IPS-18a (cell line): ENCODE data around the gene C1R.

Experiments used
- H3K27ac ChIP-seq: one replicate; pipeline ENCODE4 v1.5.1; 2013; ENCODE audit warnings: low read length
- H3K27me3 ChIP-seq: one replicate; pipeline ENCODE4 v1.6.1; 2013; ENCODE audit warnings: mild to moderate bottlenecking, low read length; ENCODE audit not compliant: control insufficient read depth, insufficient read depth
- H3K36me3 ChIP-seq: one replicate; pipeline ENCODE4 v1.6.1; 2013; ENCODE audit warnings: low read depth, low read length; ENCODE audit not compliant: control insufficient read depth
- H3K4me1 ChIP-seq: one replicate; pipeline ENCODE4 v1.6.1; 2013; ENCODE audit warnings: low read depth, low read length; ENCODE audit not compliant: control insufficient read depth
- H3K4me3 ChIP-seq: one replicate; pipeline ENCODE4 v1.5.1; 2013; ENCODE audit warnings: low read length
- H3K9ac ChIP-seq: one replicate; pipeline ENCODE4 v1.6.1; 2013; ENCODE audit warnings: mild to moderate bottlenecking, low read length, moderate library complexity
- H3K9me3 ChIP-seq: one replicate; pipeline ENCODE4 v1.6.1; 2013; ENCODE audit warnings: low read depth, low read length; ENCODE audit not compliant: control insufficient read depth

C1R gene

GRCh38 chr12:7116916-7117315 lies 24.7 kb upstream of the C1R start:
- no peak overlapping the region for H3K27ac ChIP-seq
- H3K9me3 ChIP-seq: no peaks in the 10 kb centered on the region
- H3K4me3 ChIP-seq: no peak overlapping the region
- no peak overlapping the region for H3K9ac ChIP-seq
- no peaks in the 10 kb centered on the region for H3K27me3 ChIP-seq
- no peaks in the 10 kb centered on the region for H3K4me1 ChIP-seq
- H3K36me3 ChIP-seq: no peaks in the 10 kb centered on the region

DNA sequence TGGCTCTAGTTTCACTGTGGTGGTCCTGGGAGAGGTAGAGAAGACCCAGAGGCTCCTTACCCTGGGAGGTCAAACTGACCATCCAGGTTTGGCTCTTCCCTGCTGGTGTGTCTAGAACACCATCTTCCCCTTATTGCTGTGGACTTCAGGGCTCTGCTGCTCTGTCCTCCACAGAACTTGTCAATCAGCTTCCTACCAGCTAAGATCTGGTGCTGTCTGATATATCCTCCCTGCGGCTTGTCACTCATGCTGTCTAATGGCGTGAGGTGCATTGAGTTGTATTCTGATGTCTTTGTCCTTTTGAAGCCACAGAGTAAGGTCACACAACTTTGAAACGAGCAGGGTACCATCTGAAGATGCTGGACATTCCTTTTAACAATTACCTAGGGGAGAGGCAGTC lies 24.0 kb upstream of the C1R start:
- Histone ChIP-seq H3K9ac (no peak overlapping the region), H3K27me3 (no peaks in the 10 kb centered on the region), H3K4me1 (no peaks in the 10 kb centered on the region), H3K27ac (no peak overlapping the region), H3K4me3 (no peak overlapping the region), H3K9me3 (no peaks in the 10 kb centered on the region), H3K36me3 (no peaks in the 10 kb centered on the region)

- no peak overlapping the region for H3K27ac ChIP-seq
- H3K36me3 ChIP-seq: no peaks in the 10 kb centered on the region
- H3K9me3 ChIP-seq: no peaks in the 10 kb centered on the region
- H3K9ac ChIP-seq: no peak overlapping the region
- H3K27me3 ChIP-seq: no peaks in the 10 kb centered on the region
- no peak overlapping the region for H3K4me3 ChIP-seq
- no peaks in the 10 kb centered on the region for H3K4me1 ChIP-seq
Measured at GRCh38 chr12:7114851-7115250, 22.6 kb upstream of the C1R start.

DNA sequence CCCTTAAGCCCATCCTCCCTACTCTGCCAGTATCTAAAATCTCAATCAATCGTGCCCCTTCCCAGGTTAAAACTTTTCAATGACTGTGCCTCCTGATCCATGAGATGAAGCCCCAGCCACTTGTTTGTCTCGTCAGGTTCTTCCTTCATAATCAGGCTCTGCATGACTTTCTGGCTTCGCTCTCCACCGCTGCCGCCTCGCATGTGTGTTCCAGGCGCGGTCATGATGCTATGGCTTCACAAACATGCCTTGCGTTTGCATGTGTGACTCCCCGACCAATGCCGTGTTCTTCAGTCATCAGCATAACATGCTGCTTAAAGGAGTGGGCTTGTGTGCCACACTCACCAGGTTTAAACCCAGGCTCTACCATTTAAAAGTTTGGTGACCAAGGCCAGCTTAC lies 21.8 kb upstream of the C1R start:
- Histone ChIP-seq H3K9ac (no peak overlapping the region), H3K36me3 (no peaks in the 10 kb centered on the region), H3K4me1 (no peaks in the 10 kb centered on the region), H3K4me3 (no peak overlapping the region), H3K27ac (no peak overlapping the region), H3K9me3 (no peaks in the 10 kb centered on the region), H3K27me3 (no peaks in the 10 kb centered on the region)

- H3K4me3 ChIP-seq: no peak overlapping the region
Measured at GRCh38 chr12:7113389-7113871, 21.2 kb upstream of the C1R start.

DNA sequence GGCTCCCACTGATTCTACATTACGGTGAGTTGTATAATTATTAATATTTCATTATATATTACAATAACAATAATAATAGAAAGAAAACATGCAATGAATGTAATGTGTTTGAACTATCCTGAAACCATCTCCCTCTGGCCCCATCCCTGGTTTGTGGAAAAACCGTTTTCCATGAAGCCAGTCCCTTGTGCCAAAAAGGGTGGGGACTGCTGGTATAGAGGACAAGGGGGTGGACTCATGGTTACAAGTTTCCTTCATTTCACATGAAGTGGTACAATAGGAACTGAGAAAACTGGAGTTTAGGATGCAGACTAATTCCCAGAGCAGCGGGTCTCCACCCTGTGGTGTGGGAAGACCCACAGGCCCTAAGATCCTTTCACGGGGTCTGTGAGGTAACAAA lies 19.8 kb upstream of the C1R start:
- Histone ChIP-seq H3K27ac (no peak overlapping the region), H3K9me3 (no peaks in the 10 kb centered on the region), H3K4me1 (no peaks in the 10 kb centered on the region), H3K36me3 (no peaks in the 10 kb centered on the region), H3K9ac (no peak overlapping the region), H3K27me3 (no peaks in the 10 kb centered on the region), H3K4me3 (no peak overlapping the region)

More at GRCh38 chr12:7113389-7113871, 21.2 kb upstream of the C1R start:
- no peak overlapping the region for H3K27ac ChIP-seq
- no peaks in the 10 kb centered on the region for H3K9me3 ChIP-seq
- no peaks in the 10 kb centered on the region for H3K4me1 ChIP-seq
- H3K27me3 ChIP-seq: no peaks in the 10 kb centered on the region
- H3K36me3 ChIP-seq: no peaks in the 10 kb centered on the region
- no peak overlapping the region for H3K9ac ChIP-seq

- H3K27ac ChIP-seq: no peak overlapping the region
- no peaks in the 10 kb centered on the region for H3K36me3 ChIP-seq
- H3K27me3 ChIP-seq: no peaks in the 10 kb centered on the region
- no peak overlapping the region for H3K9ac ChIP-seq
- H3K4me1 ChIP-seq: no peaks in the 10 kb centered on the region
- no peak overlapping the region for H3K4me3 ChIP-seq
- no peaks in the 10 kb centered on the region for H3K9me3 ChIP-seq
Measured at GRCh38 chr12:7110661-7111060, 18.4 kb upstream of the C1R start.

DNA sequence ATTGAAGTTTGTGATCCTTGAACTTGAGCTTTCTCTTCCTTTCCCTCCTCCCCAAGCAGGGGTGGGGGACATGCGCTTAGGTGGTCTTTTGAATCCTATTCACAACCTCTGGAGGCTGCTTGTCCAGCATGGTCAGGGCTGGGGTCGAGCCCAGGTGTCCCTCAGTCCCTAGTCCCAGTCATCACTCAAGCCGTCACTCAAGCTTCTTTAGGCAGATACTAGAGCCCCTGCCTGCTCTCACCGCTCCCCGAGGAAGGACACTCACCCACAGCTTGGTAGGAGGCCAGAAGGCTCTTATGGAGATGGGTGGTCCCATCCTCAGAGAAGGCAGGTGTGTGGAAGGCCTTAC lies 17.3 kb upstream of the C1R start:
- Histone ChIP-seq H3K27me3 (no peaks in the 10 kb centered on the region), H3K9ac (peak overlapping the region; percentile 80), H3K27ac (no peak overlapping the region), H3K9me3 (no peaks in the 10 kb centered on the region), H3K36me3 (no peaks in the 10 kb centered on the region), H3K4me1 (no peaks in the 10 kb centered on the region), H3K4me3 (no peak overlapping the region)

GRCh38 chr12:7108796-7109571 lies 16.7 kb upstream of the C1R start, which contains the start of gene C1RL:
Gene C1RL (minus strand): TSS chr12:7109214. CDS start chr12:7109180, 34 bp downstream.
- H3K9ac ChIP-seq: peak within 1 kb of the TSS; percentile 80
- H3K27me3 ChIP-seq: no peaks in the 10 kb centered on the region
- H3K36me3 ChIP-seq: no peaks in the 10 kb centered on the region
- no peaks in the 10 kb centered on the region for H3K9me3 ChIP-seq
- no peaks in the 10 kb centered on the region for H3K4me1 ChIP-seq
- peak within 1 kb of the TSS; percentile 49 for H3K27ac ChIP-seq
- H3K4me3 ChIP-seq: peak within 1 kb of the TSS; percentile 91

GRCh38 chr12:7108003-7108795 lies 16.0 kb upstream of the C1R start:
- peak overlapping the region; percentile 80 for H3K9ac ChIP-seq
- H3K4me3 ChIP-seq: peak overlapping the region; percentile 91
- no peaks in the 10 kb centered on the region for H3K27me3 ChIP-seq
- peak overlapping the region; percentile 49 for H3K27ac ChIP-seq
- no peaks in the 10 kb centered on the region for H3K9me3 ChIP-seq
- no peaks in the 10 kb centered on the region for H3K36me3 ChIP-seq
- H3K4me1 ChIP-seq: no peaks in the 10 kb centered on the region

GRCh38 chr12:7107636-7108002 lies 15.4 kb upstream of the C1R start:
- Histone ChIP-seq H3K4me3 (peak overlapping the region; percentile 91), H3K27me3 (no peaks in the 10 kb centered on the region), H3K27ac (no peak overlapping the region), H3K4me1 (no peaks in the 10 kb centered on the region), H3K9me3 (no peaks in the 10 kb centered on the region), H3K36me3 (no peaks in the 10 kb centered on the region), H3K9ac (peak overlapping the region; percentile 80)
